MM.1S (cell line): ENCODE measurements around the gene RNF130.

ENCODE experiments used
- DNase-seq: peaks from one replicate; pipeline ENCODE4 v3.0.0-alpha.2; 2015
- H2AFZ ChIP-seq: fragments of 300-600 bp; sonication (generic); 2 replicates; pipeline ENCODE4 v1.6.0; 2016; ENCODE audit warnings: antibody characterized with exemption, low read length
- H3F3A ChIP-seq: fragments of 300-600 bp; sonication (generic); 2 replicates; pipeline ENCODE4 v1.6.1; 2016; ENCODE audit warnings: mild to moderate bottlenecking, antibody characterized with exemption, low read length, moderate library complexity, mixed read lengths; ENCODE audit not compliant: insufficient read depth
- H3K27ac ChIP-seq: fragments of 300-600 bp; sonication (generic); 2 replicates; pipeline ENCODE4 v1.5.1; 2016; ENCODE audit warnings: mild to moderate bottlenecking, low read length
- H3K27me3 ChIP-seq: fragments of 300-600 bp; sonication (generic); replicated peaks from 2 replicates; pipeline ENCODE4 v1.6.0; 2016; ENCODE audit warnings: low read length; ENCODE audit not compliant: insufficient read depth
- H3K36me3 ChIP-seq: fragments of 300-600 bp; sonication (generic); replicated peaks from 2 replicates; pipeline ENCODE4 v1.6.1; 2016; ENCODE audit warnings: mild to moderate bottlenecking, low read length, mixed read lengths; ENCODE audit not compliant: insufficient read depth
- H3K4me1 ChIP-seq: fragments of 300-600 bp; sonication (generic); 2 replicates; pipeline ENCODE4 v1.6.1; 2016; ENCODE audit warnings: low read length, mixed read lengths
- H3K4me2 ChIP-seq: fragments of 300-600 bp; sonication (generic); 2 replicates; pipeline ENCODE4 v1.6.0; 2016; ENCODE audit warnings: low read depth, low read length
- H3K4me3 ChIP-seq: fragments of 300-600 bp; sonication (generic); 2 replicates; pipeline ENCODE4 v1.5.1; 2016; ENCODE audit warnings: low read length, mixed read lengths
- H3K79me2 ChIP-seq: fragments of 300-600 bp; sonication (generic); 2 replicates; pipeline ENCODE4 v1.6.1; 2016; ENCODE audit warnings: mixed run types, low read length, mixed read lengths
- H3K9ac ChIP-seq: fragments of 300-600 bp; sonication (generic); 2 replicates; pipeline ENCODE4 v1.6.1; 2016; ENCODE audit warnings: low read length, mixed read lengths
- H3K9me2 ChIP-seq: fragments of 300-600 bp; sonication (generic); replicated peaks from 2 replicates; pipeline ENCODE4 v1.6.1; 2016; ENCODE audit warnings: mild to moderate bottlenecking, low read length, mixed read lengths; ENCODE audit not compliant: insufficient read depth
- H3K9me3 ChIP-seq: fragments of 300-600 bp; sonication (generic); replicated peaks from 2 replicates; pipeline ENCODE4 v1.6.1; 2016; ENCODE audit warnings: mild to moderate bottlenecking, low read length, mixed read lengths; ENCODE audit not compliant: insufficient read depth
- H4K20me1 ChIP-seq: fragments of 300-600 bp; sonication (generic); 2 replicates; pipeline ENCODE4 v1.6.1; 2016; ENCODE audit warnings: mild to moderate bottlenecking, low read length, moderate library complexity, mixed read lengths; ENCODE audit not compliant: insufficient read depth
- EZH2 ChIP-seq: fragments of 300-600 bp; sonication (generic); optimal IDR thresholded peaks from 2 replicates; pipeline ENCODE3; 2017; ENCODE audit warnings: low read depth, mild to moderate bottlenecking, antibody characterized with exemption, low read length, mixed read lengths
- EZH2phosphoT487 ChIP-seq: fragments of 300-600 bp; sonication (generic); IDR thresholded peaks from 2 replicates; pipeline ENCODE4 v1.6.1; 2018; ENCODE audit warnings: antibody characterized with exemption, low read length
- TF ChIP-seq, protein P1 (sequence below): fragments of 300-600 bp; sonication (generic); IDR thresholded peaks from 2 replicates; pipeline ENCODE4 v1.5.1; 2016; ENCODE audit warnings: antibody characterized with exemption, low read length, mixed read lengths

Gene RNF130

DNA sequence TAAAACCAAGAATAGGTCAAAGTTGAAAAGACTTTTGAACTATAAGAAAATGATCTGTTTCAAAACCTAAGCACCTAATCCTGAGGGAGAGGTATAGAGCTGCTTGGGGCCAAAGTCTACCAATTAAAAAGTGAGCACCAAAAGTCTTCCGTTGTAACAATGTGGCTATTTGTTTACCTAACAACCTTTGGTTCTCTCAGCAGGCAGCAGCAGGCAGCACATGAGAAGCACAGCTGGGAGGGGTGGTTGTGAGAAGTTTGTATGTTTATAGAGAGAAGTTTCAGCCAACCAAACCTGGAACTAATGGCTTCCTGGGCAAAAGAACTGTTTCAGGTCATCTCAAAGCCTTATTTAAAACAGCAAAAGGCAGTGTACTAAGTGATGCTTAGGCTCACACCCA lies 104.1 kb downstream of the RNF130 start:
- Histone ChIP-seq H3K4me2 (peak overlapping the region; percentile 0; the same call in 1 of the 2 replicates), H3F3A (peaks cover 20% of the 10 kb centered on the region), H3K9me3 (no peaks in the 10 kb centered on the region), H3K27ac (peak overlapping the region; percentile 62; the same call in 1 of the 2 replicates), H3K4me1 (peaks cover 15% of the 10 kb centered on the region), H3K4me3 (no peak overlapping the region), H3K9me2 (no peaks in the 10 kb centered on the region), H3K27me3 (no peaks in the 10 kb centered on the region), H3K36me3 (no peaks in the 10 kb centered on the region), H2AFZ (peak overlapping the region; percentile 25; the same call in 1 of the 2 replicates), H3K79me2 (no peaks in the 10 kb centered on the region), H4K20me1 (no peaks in the 10 kb centered on the region), H3K9ac (no peak overlapping the region; the same call in 1 of the 2 replicates)
- TF ChIP-seq, protein P1, sequence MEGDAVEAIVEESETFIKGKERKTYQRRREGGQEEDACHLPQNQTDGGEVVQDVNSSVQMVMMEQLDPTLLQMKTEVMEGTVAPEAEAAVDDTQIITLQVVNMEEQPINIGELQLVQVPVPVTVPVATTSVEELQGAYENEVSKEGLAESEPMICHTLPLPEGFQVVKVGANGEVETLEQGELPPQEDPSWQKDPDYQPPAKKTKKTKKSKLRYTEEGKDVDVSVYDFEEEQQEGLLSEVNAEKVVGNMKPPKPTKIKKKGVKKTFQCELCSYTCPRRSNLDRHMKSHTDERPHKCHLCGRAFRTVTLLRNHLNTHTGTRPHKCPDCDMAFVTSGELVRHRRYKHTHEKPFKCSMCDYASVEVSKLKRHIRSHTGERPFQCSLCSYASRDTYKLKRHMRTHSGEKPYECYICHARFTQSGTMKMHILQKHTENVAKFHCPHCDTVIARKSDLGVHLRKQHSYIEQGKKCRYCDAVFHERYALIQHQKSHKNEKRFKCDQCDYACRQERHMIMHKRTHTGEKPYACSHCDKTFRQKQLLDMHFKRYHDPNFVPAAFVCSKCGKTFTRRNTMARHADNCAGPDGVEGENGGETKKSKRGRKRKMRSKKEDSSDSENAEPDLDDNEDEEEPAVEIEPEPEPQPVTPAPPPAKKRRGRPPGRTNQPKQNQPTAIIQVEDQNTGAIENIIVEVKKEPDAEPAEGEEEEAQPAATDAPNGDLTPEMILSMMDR: no peak
- TF ChIP-seq EZH2 (no peak), EZH2phosphoT487 (no peak)
- DNase-seq: peak; percentile 61

DNA sequence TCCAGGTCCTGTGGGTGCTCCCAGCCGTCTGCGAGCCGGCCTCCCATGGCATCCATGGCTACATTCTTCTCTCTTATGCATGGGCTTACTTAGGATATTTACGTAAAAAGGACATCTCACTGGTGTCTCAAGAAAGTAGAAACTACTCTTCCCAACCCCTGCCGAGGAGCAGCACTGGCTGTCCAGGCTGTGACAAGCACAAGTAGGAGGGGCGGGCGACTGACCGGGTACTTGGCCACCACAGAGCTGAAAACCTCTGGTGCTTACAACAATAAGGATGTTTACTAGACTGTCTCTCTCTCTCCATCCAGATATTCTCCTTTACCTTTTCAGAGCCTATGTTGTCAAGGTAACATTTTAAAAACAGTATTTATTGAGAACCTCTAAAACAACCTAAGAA lies 107.5 kb downstream of the RNF130 start:
- no peaks in the 10 kb centered on the region for H4K20me1 ChIP-seq

DNA sequence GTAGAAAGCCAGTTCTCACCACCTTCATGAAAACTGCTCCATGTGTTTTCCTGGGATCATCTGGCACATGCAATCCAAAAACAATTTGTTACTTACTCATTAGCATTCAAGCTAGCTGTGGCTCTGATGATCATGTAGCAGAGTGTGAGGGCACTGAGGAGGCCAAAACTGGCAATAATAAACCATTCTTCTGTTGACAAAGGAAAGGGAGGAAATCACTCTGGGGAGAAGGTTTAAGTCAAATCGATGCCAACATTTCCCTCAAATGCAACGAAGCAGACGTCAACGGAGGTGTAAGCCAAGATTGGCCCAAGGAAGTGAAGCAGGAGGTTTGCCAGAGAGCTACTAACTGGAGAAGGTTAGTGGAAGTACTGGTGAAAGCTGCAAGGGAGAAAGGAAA lies 108.2 kb downstream of the RNF130 start:
- no peaks in the 10 kb centered on the region for H3K27me3 ChIP-seq
- H3K79me2 ChIP-seq: no peaks in the 10 kb centered on the region
- no peaks in the 10 kb centered on the region for H3K9me2 ChIP-seq
- no peak overlapping the region for H3K4me2 ChIP-seq
- TF ChIP-seq, protein P1: no peak
- no peak for TF ChIP-seq EZH2phosphoT487
- TF ChIP-seq EZH2: no peak
- no peak overlapping the region for H2AFZ ChIP-seq
- no peaks in the 10 kb centered on the region for H3K9me3 ChIP-seq
- H3K4me3 ChIP-seq: no peak overlapping the region
- no peak overlapping the region for H3K27ac ChIP-seq
- no peaks in the 10 kb centered on the region for H3F3A ChIP-seq
- H4K20me1 ChIP-seq: no peaks in the 10 kb centered on the region
- H3K4me1 ChIP-seq: peaks cover 7% of the 10 kb centered on the region; the same call in 1 of the 2 replicates
- DNase-seq: no peak
- H3K9ac ChIP-seq: no peak overlapping the region
- no peaks in the 10 kb centered on the region for H3K36me3 ChIP-seq

More for the DNA sequence above, 107.5 kb downstream of the RNF130 start:
- Histone ChIP-seq H2AFZ (no peak overlapping the region), H3K4me1 (peaks cover 7% of the 10 kb centered on the region; the same call in 1 of the 2 replicates), H3K79me2 (no peaks in the 10 kb centered on the region), H3K27ac (no peak overlapping the region), H3K9ac (no peak overlapping the region), H3K9me3 (no peaks in the 10 kb centered on the region), H3K4me3 (no peak overlapping the region), H3F3A (no peaks in the 10 kb centered on the region), H3K9me2 (no peaks in the 10 kb centered on the region), H3K4me2 (no peak overlapping the region), H3K36me3 (no peaks in the 10 kb centered on the region), H3K27me3 (no peaks in the 10 kb centered on the region)
- DNase-seq: no peak
- TF ChIP-seq EZH2 (no peak), EZH2phosphoT487 (no peak)
- TF ChIP-seq, protein P1: no peak
